A172 (cell line): Measurements from ENCODE around the gene HMG20A. TPM values are rescaled to one million over a fixed set of nuclear protein-coding genes. Genes with fewer than 3 reads are reported as not detected.
A peak's percentile ranks its signal among the peaks of the same experiment; 100 is the strongest.

Experiments
- DNase-seq: peaks from one replicate; pipeline ENCODE4 v3.0.0-alpha.2; 2015; ENCODE audit warnings: low spot score
- total RNA-seq: library from RNA; depleted of rRNA; stranded (reverse); fragments of >200 nt; shearing (Covaris generic); gene quantifications from 2 replicates; pipeline ENCODE4 v1.2.3, GENCODE V29; 2014

Gene HMG20A
- total RNA-seq, 1 experiment from 2014 or later: 17.0 TPM

GRCh38 chr15:77426871-77427270, 6.2 kb downstream of the HMG20A start:
- DNase-seq: no peak

- DNase-seq: no peak
Observed at GRCh38 chr15:77430213-77430612, 9.5 kb downstream of the HMG20A start.

GRCh38 chr15:77430652-77431051, 10.0 kb downstream of the HMG20A start:
- no peak for DNase-seq

- DNase-seq: no peak
Observed at GRCh38 chr15:77436822-77437221, 16.1 kb downstream of the HMG20A start.

GRCh38 chr15:77437264-77437663, 16.6 kb downstream of the HMG20A start:
- DNase-seq: no peak

- peak; percentile 55 for DNase-seq
Observed at GRCh38 chr15:77440378-77440999, 19.8 kb downstream of the HMG20A start.

- no peak for DNase-seq
Observed at GRCh38 chr15:77446840-77447390, 26.2 kb downstream of the HMG20A start.

- no peak for DNase-seq
Observed at GRCh38 chr15:77454265-77454664, 33.6 kb downstream of the HMG20A start.

GRCh38 chr15:77454951-77455350, 34.3 kb downstream of the HMG20A start:
- DNase-seq: no peak

GRCh38 chr15:77455696-77456321, 35.1 kb downstream of the HMG20A start:
- DNase-seq: peak; percentile 19

GRCh38 chr15:77456746-77457145, 36.1 kb downstream of the HMG20A start:
- DNase-seq: no peak

- peak; percentile 16 for DNase-seq
Observed at GRCh38 chr15:77457191-77457904, 36.7 kb downstream of the HMG20A start.

GRCh38 chr15:77457905-77458265, 37.2 kb downstream of the HMG20A start:
- peak; percentile 29 for DNase-seq

- no peak for DNase-seq
Observed at GRCh38 chr15:77459031-77459430, 38.3 kb downstream of the HMG20A start.

- no peak for DNase-seq
Observed at GRCh38 chr15:77461486-77461885, 40.8 kb downstream of the HMG20A start.

GRCh38 chr15:77464129-77464865, 43.6 kb downstream of the HMG20A start:
- DNase-seq: no peak

GRCh38 chr15:77466521-77466920, 45.8 kb downstream of the HMG20A start:
- no peak for DNase-seq

GRCh38 chr15:77468896-77469295, 48.2 kb downstream of the HMG20A start:
- no peak for DNase-seq

GRCh38 chr15:77470235-77470634, 49.5 kb downstream of the HMG20A start:
- no peak for DNase-seq

GRCh38 chr15:77473328-77473727, 52.6 kb downstream of the HMG20A start:
- DNase-seq: no peak

- no peak for DNase-seq
Observed at GRCh38 chr15:77474310-77474988, 53.8 kb downstream of the HMG20A start.

- no peak for DNase-seq
Observed at GRCh38 chr15:77475001-77475400, 54.3 kb downstream of the HMG20A start.
